Spleen (tissue), 11 donors: Measurements from ENCODE around the gene GALNTL6. TPM values are rescaled to one million over a fixed set of nuclear protein-coding genes. Genes with fewer than 3 reads are reported as not detected.

Experiments
- DNase-seq: peaks from one replicate; pipeline ENCODE4 v3.0.0-alpha.2; 2020
- H3K27ac ChIP-seq, 8 donors: fragments of 200-600 bp; sonication (generic) in 7 of 8; 1 replicate in 4 of 8; 2 replicates in 4 of 8; pipeline versions ENCODE4 v1.5.0 to v1.8.0; 2016 to 2021; ENCODE audit warnings: inconsistent platforms in 4 of 8, mild to moderate bottlenecking in 4 of 8, moderate library complexity in 1 of 8
- H3K27me3 ChIP-seq, 7 donors: fragments of 200-600 bp; sonication (generic) in 6 of 7; replicated peaks in 1 of 7; 1 replicate in 4 of 7; 2 replicates in 3 of 7; pipeline versions ENCODE4 v1.5.0 to v1.8.0; 2016 to 2021; ENCODE audit warnings: inconsistent platforms in 3 of 7, mild to moderate bottlenecking in 1 of 7
- H3K36me3 ChIP-seq, 6 donors: fragments of 200-600 bp; sonication (generic) in 5 of 6; 1 replicate in 4 of 6; 2 replicates in 2 of 6; pipeline versions ENCODE4 v1.5.0 to v1.8.0; 2016 to 2021; ENCODE audit warnings: inconsistent platforms in 2 of 6
- H3K4me1 ChIP-seq, 6 donors: fragments of 200-600 bp; sonication (generic) in 5 of 6; 1 replicate in 3 of 6; 2 replicates in 3 of 6; pipeline versions ENCODE4 v1.5.0 to v1.8.0; 2016 to 2021; ENCODE audit warnings: inconsistent platforms in 3 of 6
- H3K4me3 ChIP-seq, 8 donors: fragments of 200-600 bp; sonication (generic) in 7 of 8; 1 replicate in 4 of 8; 2 replicates in 4 of 8; pipeline versions ENCODE4 v1.5.0 to v1.8.0; 2016 to 2021; ENCODE audit warnings: inconsistent platforms in 4 of 8, mild to moderate bottlenecking in 4 of 8, moderate library complexity in 2 of 8
- H3K9me3 ChIP-seq, 8 donors: fragments of 200-600 bp; sonication (generic) in 7 of 8; 1 replicate in 4 of 8; 2 replicates in 4 of 8; pipeline versions ENCODE4 v1.5.0 to v1.8.0; 2016 to 2021; ENCODE audit warnings: inconsistent platforms in 4 of 8
- CTCF ChIP-seq, 11 experiments: fragments of 200-600 bp in 7 of 11; fragments of 450-650 bp in 4 of 11; sonication (generic) in 4 of 11; IDR thresholded peaks in 8 of 11; conservative IDR thresholded peaks in 3 of 11; 1 replicate in 7 of 11; 2 replicates in 4 of 11; pipeline versions ENCODE4 v1.4.0 to v1.8.0; 2016 to 2021; ENCODE audit warnings: antibody characterized with exemption in 11 of 11, inconsistent platforms in 4 of 11, mild to moderate bottlenecking in 1 of 11
- POLR2A ChIP-seq, 3 donors: fragments of 450-650 bp; IDR thresholded peaks; one replicate each; pipeline ENCODE4 v1.5.1; 2017; ENCODE audit warnings: antibody characterized with exemption in 3 of 3, mild to moderate bottlenecking in 1 of 3
- POLR2AphosphoS5 ChIP-seq, 3 donors: sonication (generic); formaldehyde crosslinking; IDR thresholded peaks; one replicate each; pipeline ENCODE4 v1.5.1; 2017; ENCODE audit warnings: antibody characterized with exemption in 3 of 3
- WGBS, 5 donors: extraction: QIAGEN DNeasy Blood & Tissue Kit in 3 of 5; methylation state at CpG; one replicate each; pipeline versions ENCODE4 v1.1.5 to v1.1.7; 2013 to 2018; 5-methylcytosine and 5-hydroxymethylcytosine counted together
- intact Hi-C: fragments of 100-400 bp; cut with DNase I; formaldehyde crosslinking; loops from one replicate; pipeline ENCODE4 v1.15.0; 2023; ENCODE audit warnings: low total_unique reads
- polyA plus RNA-seq, 3 donors: library from polyadenylated mRNA; stranded (reverse); fragments of 200-250 nt; gene quantifications; one replicate each; pipeline ENCODE4 v1.2.1, GENCODE V29; 2013
- total RNA-seq, 7 donors: library from RNA; depleted of rRNA in 3 of 7; stranded (reverse); fragments of >200 nt in 3 of 7; fragmentation: NEBNext Ultra II Directional in 4 of 7; extraction: Animal tissue kit (Norgen Biotek cat#: 25700) in 4 of 7; gene quantifications; one replicate each; pipeline versions ENCODE4 v1.1.0 to v1.2.1, GENCODE V29; 2016 to 2021
- donor health status: healthy with polysubstance abuse.
- donor health status: DM: no; HTN: no; CAD: no; lungs with moderate emphysema.
- donor health status: DM: no; HTN: no; CAD: no.
- donor health status: Bipolar disorder and iron deficiency.
- donor health status: healthy.
- donor health status: DM: no; HTN: no; CAD: no.
- donor health status: DM: yes; HTN: yes; CAD: no.

Gene GALNTL6
- total and polyA plus RNA-seq, 10 donors = 3.2 to 12.5 (median 7.1) TPM

- no peak for DNase-seq
- Histone ChIP-seq H3K4me1 (no peaks in the 10 kb centered on the region), H3K27me3 (no peaks in the 10 kb centered on the region), H3K36me3 (no peaks in the 10 kb centered on the region), H3K27ac (no peak overlapping the region), H3K9me3 (no peaks in the 10 kb centered on the region), H3K4me3 (no peak overlapping the region)
- TF ChIP-seq CTCF (IDR thresholded peaks at IDR 0.05 in 8 of 11, conservative IDR thresholded peaks at IDR 0.05 in 3 of 11) = no peak
- no peak for TF ChIP-seq POLR2AphosphoS5 (IDR thresholded peaks at IDR 0.05)
- TF ChIP-seq POLR2A (IDR thresholded peaks at IDR 0.05) = no peak
- intact Hi-C loops = no loop called here
- 71 to 78% (median 72%) methylated on average over 5 of the region's 5 CpGs for WGBS, 5 donors
These were observed 336.1 kb downstream of the GALNTL6 start for GRCh38 chr4:172149329-172149728.

GRCh38 chr4:172152284-172152683 lies 339.1 kb downstream of the GALNTL6 start:
- Histone ChIP-seq H3K4me1 (no peaks in the 10 kb centered on the region), H3K27me3 (no peaks in the 10 kb centered on the region), H3K27ac (no peak overlapping the region), H3K9me3 (no peaks in the 10 kb centered on the region), H3K4me3 (no peak overlapping the region), H3K36me3 (no peaks in the 10 kb centered on the region)
- intact Hi-C loops = no loop called here
- TF ChIP-seq POLR2AphosphoS5 (IDR thresholded peaks at IDR 0.05) (no peak), POLR2A (IDR thresholded peaks at IDR 0.05) (no peak), CTCF (IDR thresholded peaks at IDR 0.05 in 8 of 11, conservative IDR thresholded peaks at IDR 0.05 in 3 of 11) (no peak)
- DNase-seq = no peak
- 67 to 78% (median 68%) methylated on average over 3 of the region's 3 CpGs for WGBS, 5 donors

GRCh38 chr4:172153719-172154118 lies 340.5 kb downstream of the GALNTL6 start:
- WGBS, 5 donors = 64 to 73% (median 70%) methylated on average over 4 of the region's 4 CpGs
- Histone ChIP-seq H3K36me3 (no peaks in the 10 kb centered on the region), H3K4me3 (no peak overlapping the region), H3K4me1 (no peaks in the 10 kb centered on the region), H3K27me3 (no peaks in the 10 kb centered on the region), H3K9me3 (no peaks in the 10 kb centered on the region), H3K27ac (no peak overlapping the region)
- TF ChIP-seq CTCF (IDR thresholded peaks at IDR 0.05 in 8 of 11, conservative IDR thresholded peaks at IDR 0.05 in 3 of 11) (no peak), POLR2A (IDR thresholded peaks at IDR 0.05) (no peak), POLR2AphosphoS5 (IDR thresholded peaks at IDR 0.05) (no peak)
- no peak for DNase-seq
- intact Hi-C loops = no loop called here

- no peaks in the 10 kb centered on the region for H3K4me1 ChIP-seq
- no peak overlapping the region for H3K27ac ChIP-seq
- H3K9me3 ChIP-seq = no peaks in the 10 kb centered on the region
- H3K27me3 ChIP-seq = no peaks in the 10 kb centered on the region
- no peak for DNase-seq
- WGBS, 5 donors = 75 to 81% (median 78%) methylated on average over 15 of the region's 15 CpGs
- H3K4me3 ChIP-seq = no peak overlapping the region
- H3K36me3 ChIP-seq = no peaks in the 10 kb centered on the region
- intact Hi-C loops = no loop called here
- TF ChIP-seq POLR2AphosphoS5 (IDR thresholded peaks at IDR 0.05) (no peak), CTCF (IDR thresholded peaks at IDR 0.05 in 8 of 11, conservative IDR thresholded peaks at IDR 0.05 in 3 of 11) (no peak), POLR2A (IDR thresholded peaks at IDR 0.05) (no peak)
These were observed 342.7 kb downstream of the GALNTL6 start for GRCh38 chr4:172155838-172156345.
